G401.6 (cell line): ENCODE measurements around the gene HOXA4.
A peak's percentile ranks its signal among the peaks of the same experiment; 100 is the strongest.

Source experiments
- FAIRE-seq: peaks from 2 replicates; lab custom pipeline; 2012; peaks lifted over from hg19 to GRCh38; lab: Jason Lieb, UNC

Gene HOXA4

DNA sequence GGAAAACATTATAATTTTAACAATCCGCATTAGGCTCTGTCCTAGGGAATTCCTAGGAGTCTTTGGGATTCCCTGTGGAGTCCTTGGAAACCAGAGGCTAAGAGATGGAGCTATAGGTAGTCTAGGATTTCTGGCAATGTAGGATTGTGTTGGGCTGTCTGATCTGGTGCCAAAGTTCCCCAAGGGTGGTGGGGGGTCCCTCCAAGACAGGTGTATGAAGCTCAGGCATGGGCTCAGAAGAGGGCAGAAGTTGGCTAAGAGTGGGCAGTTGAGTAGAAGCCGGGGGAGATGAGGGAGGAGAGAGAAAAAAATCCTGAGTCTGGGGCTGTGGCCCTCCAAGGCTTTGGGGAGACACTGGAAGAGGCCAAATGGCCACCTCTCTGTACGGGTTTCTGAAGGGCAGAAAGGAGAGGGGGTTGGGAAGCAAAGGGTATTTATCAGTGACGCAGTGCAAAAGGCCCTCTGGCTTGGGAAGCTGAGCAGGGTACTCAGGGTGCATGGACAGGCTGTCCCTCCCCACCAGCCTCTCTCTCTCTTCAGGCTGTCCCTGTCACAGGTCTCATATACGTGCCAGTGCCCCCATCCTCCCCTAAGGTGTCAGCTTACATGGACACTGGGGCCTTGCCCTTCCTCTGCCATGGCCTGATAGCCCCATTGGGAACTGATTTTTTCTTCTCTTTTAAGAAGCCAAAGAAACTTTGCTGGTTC is 16.1 kb upstream of the HOXA4 start:
- FAIRE-seq: no peak

DNA sequence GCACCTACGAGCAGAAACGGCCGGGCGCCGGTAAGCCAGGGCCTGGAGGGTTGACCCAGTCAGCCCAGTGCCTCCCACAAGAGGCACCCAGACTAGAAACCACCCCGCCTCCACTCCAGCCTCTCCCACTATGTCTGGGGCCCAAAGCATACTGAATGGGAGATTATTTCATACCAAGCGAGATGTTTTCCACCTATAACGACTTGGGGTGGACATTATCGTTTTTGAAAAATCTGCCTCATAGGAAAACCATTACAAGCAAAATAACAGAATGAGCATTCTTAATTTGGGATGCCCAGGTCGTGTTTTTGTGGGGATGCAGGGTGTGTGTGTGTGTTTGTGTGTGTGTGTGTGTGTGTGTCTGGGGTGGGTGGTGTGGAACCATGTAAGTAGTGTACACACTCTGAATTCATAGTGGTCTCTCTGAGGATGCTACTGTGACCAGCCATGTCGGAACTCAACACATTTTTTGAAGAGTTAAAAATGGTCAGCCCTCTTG is 15.4 kb upstream of the HOXA4 start:
- no peak for FAIRE-seq

DNA sequence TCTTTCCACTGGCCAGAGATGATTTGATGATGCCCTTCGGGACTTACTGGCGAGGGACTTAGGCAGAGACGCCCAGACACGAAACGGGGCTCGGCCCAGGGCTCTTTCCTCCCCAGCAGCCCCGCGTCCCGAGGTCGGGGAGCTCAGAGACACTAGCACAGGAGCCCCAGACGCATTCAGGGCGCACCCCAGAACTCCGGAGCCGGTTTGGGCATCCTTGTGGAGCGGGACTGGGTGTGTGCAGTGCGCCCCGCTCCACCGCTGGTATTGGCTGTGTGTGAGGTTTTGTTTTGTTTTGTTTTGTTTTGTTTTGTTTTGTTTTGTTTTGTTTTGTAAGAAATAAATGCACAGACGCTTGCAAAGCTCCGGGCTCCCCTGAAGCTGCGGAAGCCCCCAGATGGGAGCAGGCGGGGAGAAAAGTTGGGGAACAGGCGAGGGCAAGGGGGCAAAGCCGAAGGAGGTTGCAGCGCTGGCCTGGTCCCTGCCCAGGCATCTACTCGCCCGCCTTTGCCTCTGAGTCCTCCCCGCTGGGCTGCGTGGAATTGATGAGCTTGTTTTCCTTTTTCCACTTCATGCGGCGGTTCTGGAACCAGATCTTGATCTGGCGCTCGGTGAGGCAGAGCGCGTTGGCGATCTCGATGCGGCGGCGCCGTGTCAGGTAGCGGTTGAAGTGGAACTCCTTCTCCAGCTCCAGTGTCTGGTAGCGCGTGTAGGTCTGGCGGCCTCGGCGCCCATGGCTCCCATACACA is 14.8 kb upstream of the HOXA4 start:
- no peak for FAIRE-seq

DNA sequence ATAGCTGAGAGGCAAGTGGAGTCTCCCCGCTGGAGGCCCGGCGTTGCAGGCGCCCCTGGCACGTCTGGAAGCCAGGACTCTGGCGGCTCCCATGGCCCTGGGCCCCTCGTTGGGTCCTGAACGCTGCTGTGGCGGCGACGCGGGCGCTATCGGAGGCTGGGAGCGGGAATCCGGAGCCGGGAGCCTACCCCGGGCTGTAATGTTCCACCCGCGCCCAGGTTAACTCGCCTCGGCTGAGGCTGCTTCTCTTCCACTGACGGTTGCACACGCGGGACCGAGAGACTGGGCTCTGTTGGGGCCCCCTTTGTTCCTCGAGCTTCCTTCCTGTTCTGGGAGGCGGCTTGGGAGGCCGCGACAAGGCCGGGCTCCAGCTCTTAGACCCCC is 14.2 kb upstream of the HOXA4 start:
- FAIRE-seq: no peak

DNA sequence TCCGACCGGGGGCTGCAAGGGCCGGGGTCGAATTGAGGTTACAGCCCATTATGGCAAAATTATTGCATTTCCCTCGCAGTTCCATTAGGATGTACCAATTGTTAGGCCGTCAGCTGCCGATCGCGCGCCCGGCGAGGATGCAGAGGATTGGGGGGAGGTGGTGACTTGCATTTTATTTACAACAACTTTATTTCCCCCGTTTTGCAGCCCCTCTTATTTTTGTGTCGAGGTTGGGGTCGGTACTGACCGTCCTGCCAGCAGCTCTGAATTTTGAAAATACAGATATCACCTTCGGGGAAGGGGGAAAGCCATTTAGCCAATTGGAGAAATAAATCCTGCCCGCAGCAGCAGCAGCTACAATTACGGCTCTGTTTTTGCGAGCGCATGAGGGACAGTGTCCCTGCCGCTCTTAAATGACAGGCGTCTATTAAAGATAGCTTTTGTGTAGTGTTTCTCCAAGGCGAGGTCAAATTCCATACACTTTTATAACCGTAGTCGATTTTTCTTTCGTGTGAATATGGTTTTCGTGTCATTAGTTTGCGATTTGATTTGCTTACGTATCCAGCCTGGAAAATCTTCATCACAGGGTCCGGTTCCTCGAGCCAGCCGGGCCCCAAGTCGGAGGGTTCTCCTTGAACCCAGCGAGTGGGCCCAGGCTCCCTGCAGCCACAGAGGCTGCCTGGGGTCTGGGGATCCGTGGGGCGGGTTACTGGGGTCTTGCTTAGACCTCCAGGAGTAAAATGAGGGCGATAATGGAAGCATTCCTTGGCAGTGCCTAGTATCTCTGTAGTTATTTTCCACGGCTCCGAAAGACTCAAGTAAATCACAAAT is 13.6 kb upstream of the HOXA4 start:
- no peak for FAIRE-seq

DNA sequence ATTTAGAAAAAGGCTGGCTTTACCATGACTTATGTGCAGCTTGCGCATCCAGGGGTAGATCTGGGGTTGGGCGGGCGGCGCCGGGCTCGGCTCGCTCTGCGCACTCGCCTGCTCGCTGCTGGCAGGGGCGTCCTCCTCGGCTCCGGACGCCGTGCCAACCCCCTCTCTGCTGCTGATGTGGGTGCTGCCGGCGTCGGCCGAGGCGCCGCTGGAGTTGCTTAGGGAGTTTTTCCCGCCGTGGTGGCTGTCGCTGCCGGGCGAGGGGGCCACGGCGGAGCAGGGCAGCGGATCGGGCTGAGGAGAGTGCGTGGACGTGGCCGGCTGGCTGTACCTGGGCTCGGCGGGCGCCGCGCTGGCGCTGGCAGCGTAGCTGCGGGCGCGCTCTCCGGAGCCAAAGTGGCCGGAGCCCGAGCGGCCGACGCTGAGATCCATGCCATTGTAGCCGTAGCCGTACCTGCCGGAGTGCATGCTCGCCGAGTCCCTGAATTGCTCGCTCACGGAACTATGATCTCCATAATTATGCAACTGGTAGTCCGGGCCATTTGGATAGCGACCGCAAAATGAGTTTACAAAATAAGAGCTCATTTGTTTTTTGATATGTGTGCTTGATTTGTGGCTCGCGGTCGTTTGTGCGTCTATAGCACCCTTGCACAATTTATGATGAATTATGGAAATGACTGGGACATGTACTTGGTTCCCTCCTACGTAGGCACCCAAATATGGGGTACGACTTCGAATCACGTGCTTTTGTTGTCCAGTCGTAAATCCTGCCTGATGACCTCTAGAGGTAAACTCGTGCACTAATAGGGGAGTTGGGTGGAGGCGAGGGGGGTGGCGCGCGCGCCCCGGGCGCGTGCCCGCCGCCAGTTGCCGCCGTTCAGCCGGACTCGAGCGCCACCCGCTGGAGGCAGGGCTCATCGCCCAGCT is 12.7 kb upstream of the HOXA4 start, which contains the start of gene HOXA5:
HOXA5 (minus strand) TSS at position 659 of the 927 bp plus-strand sequence; CDS start at position 585, 74 bp downstream.
- FAIRE-seq: no peak

DNA sequence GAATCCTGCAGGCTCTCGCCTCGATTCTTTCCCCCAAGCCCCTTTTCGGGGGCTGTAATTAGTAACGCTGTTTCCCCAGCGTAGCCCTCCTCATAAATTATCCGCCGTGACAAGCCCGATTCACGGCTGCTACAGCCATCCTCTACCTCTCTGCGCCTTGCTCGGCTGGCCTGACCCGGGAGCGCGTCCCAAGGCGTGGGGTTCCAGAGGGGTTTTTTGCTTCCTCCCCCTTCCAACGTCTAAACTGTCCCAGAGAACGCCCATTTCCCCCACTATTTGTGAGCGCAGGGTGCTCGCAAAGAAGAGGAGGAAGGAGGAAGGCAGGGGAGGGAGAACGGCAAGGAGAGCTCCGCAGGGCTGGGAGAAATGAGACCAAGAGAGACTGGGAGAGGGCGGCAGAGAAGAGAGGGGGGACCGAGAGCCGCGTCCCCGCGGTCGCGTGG is 12.0 kb upstream of the HOXA4 start:
- FAIRE-seq: no peak

DNA sequence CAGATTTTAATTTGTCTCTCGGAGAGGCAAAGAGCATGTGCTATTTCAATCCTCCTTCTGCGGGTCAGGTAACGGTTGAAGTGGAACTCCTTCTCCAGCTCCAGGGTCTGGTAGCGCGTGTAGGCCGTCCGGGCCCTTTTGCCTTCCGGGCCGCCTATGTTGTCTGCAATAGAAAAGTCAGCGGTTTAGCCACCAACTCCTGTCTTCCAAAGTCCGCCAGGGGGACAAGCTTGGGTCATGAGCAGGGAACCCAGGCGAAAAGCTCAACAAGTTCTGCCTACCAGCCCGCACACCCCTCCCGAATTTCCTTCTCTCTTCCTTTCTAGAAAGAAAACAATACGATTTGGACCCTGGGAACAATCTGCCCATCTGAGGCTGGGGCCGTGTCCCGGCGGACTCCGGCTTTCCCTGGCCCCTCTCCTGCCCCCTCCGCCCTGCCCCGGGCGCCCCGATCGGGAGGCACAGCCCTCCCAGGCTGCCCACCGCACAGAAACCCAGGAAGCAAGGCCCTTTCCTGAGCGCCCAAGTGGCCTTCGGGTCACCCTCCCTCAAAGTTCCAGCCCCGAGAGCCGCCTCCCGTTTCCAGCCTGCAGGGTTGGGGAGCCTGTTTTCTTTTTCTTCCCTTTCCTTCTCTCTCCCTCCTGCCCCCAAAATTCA is 11.5 kb upstream of the HOXA4 start:
- no peak for FAIRE-seq

DNA sequence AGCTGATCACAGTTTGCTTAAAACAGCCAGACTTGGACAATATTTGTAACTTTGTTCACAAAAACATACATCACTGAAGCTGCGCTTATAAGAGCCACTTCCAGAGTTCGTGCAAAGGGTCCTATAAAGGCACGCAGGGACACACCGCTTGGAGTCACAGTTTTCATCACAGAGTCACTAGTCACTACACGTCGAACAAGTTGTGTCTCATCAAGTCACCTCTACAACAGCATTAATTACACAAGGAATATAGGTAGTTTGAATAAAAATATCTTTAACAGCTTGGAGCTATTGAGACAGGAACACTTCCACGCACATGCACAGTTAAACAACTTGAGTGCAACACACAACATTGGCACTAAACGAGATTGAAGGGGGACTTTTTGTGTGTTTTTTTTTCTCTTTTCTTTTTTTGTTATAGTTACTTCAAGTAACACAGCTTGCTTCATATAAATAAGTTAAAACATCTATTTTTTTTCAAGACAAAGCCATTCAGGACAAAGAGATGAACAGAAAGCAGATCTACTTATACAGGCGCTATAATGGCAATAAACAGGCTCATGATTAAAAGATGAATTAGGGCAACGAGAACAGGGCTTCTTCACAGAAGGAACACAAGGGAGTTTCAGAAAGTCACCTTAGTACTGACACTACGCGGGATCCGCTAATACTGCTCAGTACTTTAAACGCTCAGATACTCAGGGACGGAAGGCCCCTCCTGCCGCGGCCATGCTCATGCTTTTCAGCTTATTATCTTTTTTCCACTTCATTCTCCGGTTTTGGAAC is 10.8 kb upstream of the HOXA4 start:
- FAIRE-seq: peak; percentile 42

DNA sequence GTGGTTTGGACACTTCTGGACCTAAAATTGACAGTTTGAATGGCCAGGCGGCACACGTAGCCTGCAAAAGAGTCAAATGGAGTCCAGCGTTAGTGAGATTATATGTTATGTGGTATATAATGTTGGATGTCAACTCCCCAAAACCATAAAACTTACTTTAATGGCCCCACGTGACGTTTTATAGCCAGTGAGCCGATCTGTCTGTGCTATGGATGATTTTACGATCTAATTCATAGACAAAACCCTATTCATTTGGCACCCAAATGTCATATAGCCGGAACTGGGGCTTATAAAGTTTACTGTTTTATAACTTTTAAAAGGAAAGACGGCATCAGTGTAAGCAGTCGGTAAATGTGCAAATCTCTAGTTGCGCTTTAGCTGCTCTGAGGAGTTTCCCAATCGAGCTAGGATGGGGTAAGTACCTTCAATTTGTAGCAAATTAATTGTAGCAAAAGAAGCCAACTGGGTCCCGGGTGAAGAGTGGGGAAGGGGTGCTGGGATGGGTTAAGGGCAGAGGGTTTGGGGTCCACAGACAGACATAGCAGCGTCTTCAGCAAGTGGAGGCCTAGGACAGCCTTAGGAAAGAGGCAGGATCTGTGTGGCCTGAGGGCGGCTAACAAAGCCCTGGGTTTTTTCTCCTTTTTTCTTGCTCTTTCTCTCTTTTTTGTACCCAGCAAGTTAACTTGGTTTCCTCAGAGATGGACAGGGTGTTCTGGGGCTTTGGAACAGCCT is 9.7 kb upstream of the HOXA4 start:
- no peak for FAIRE-seq

DNA sequence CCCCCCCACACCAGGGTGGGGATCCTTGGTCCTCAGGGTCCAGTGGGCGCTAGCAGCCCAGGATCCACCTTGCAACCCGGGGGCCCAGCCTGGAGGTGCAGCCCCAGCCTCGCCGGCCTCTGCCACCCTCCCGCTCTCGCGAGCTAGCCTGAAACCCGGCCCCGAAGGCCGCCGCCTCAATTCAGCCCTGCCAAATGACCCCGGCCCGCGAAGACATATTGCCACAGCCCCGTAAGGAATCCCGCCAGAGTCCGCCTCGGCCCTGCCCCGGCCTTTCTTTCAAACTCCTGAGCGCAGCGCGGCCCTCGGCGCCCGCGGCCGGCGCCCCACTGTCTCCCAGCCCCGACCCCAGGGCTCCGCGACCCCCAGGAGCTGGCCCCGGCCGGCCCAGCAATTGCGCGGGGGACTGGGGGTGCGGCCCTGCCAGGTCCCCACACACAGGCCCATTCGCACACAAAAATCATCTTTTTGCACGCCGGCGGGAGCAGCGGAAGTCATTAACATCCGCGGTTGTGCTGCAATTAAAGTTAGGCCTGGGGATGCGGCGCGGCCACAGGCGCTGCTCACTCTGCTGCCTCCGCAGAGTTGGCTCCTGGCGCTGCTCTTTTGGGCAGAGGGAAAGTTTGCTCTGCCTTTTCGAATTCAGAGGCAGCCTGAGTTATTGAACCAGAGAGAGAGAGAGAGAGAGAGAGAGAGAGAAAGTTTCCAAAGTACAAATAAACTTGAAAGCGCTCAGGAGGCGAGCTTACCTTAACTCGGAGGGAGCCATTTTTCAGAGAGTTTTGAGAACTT is 9.0 kb upstream of the HOXA4 start:
- FAIRE-seq: no peak

DNA sequence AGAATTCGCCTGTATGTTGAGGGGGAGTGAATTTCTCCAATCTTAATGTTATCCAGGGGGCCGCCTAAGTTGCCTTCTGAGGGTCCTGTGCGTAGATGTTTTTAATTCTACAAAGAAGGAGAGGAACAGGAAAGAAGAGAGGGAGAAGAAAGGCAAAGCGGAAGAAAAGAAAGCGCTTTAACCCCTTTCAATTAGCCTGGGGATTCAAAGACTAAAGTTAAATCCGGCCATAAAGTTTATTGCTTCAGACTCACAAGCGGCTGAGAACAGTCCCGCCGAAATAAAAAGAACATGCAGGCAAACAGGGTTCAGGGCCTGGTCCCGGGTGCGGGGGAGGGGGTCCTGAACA is 8.4 kb upstream of the HOXA4 start:
- no peak for FAIRE-seq

DNA sequence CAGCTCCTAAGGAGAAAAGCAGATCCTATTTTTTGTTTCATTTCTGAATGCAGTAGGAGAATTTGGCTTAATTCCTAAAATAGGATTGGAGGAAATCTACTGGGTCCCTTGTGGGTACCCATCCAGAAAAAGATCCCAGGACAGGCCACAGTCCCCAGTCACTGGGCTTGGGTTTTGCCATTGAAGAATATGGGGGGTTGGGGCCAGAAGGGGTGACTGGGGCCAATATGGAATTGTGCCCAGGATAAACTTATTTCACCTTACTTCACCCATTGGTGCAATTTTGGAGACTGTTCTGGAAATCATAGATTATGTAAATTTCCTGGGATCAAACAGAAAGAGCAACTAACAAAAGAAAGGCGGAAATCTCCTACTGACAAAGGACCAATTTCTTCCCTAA is 7.9 kb upstream of the HOXA4 start:
- FAIRE-seq: no peak

DNA sequence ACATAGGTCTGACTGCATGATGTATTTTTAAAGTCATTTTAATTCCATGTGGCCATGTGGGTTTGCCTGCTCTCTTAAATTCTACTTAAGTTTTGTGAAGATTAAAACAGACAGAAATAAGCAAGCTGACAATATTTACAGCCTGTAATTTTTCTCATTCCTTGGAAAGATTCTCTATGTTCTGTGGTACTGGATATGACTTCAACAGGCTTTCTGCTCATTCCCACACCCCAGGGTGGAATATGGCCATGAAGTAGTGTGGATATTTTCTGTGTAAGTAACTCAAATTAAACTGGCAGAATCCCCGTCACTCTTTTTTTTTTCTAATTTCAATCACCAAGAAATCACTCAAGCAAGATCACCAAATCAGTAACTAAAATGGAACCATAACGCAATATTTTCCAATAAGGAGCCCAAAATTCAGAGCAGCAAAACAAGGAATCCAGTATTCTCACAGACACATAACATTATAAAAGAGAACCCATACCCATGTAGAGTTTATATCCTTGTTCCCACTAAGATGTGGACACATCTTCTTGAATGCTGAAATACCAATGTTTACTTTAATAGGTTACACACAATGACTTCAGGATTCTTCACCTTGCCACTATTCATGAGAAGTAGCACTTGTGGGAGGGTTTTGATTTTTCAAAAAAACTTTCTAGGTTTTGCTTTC is 7.2 kb upstream of the HOXA4 start:
- peak; percentile 66 for FAIRE-seq

DNA sequence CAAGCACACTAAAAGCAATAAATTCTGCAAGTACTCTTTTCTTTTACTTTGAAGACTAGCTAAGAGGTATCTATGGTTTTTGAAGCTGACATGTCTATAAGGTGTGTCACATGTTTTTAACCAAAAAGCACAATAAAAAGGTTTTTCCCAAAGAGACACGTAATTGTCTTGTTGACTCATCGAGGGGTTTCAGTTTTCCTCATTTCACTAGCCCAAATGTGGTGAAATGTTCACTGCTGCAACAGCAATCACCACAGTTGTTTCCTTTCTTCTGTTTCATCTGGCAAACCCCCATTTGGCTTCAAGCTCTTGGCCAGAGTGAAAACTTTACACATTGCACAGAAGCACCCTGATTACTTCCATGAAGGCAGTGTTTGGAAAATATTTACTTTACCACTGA is 3.8 kb upstream of the HOXA4 start:
- peak; percentile 66 for FAIRE-seq

DNA sequence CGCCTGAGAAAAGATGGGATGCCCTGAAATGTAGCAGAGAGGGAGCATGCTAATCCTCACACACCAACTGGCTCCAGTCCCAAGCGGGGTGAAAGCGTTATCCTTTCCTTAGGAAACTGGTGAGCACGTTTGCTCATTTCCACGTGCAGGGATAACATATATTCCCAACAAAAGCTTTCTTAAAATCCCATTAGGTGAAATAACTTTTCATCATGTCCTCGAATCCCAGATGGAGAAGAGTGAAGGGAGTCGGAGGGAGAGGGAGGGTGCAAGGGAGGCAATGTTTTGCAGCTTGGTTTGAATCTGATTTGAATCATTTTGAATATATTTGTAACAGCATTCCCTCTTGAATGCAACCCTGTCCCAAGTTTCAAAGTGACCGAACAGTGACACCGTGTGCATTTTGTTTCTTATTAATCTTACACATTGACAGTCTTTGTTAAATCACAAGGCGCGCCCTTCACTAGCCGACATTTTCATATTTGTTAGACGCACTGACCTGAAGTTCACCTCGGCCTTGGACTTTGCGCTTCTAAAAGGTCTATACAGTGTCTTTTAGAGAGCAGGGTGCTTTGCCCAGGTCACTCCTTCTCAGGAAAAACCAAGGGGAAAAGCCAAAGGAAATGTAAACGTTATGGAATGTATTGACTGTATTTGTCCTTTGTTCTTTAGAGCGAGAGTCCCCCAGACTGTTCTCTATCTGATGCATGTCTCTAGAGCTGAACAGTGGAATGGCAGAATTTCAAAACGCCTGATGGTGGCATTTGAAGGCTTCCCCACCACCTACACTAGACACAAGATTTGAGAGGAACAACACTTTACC is 3.1 kb upstream of the HOXA4 start:
- FAIRE-seq: peak; percentile 37

DNA sequence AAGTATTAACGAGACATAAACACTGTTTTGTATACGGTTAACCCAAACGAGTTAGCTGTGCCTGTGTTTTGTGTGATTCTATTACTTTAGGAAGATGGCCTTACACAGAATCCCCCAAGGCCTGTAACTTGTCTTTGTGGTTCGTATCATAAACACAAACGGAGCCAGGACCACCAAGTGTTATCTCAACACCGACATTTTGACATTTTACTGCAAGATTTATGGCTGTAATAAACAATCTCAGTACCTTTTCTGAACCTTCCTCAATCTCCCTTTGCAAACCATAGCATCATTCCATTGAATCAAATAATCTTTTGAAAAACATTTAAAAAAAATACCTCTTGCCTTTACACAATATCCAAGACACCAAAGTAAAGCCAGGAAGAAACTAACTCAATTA is 2.4 kb upstream of the HOXA4 start:
- FAIRE-seq: peak; percentile 71
